ENCODE measurements around the gene CSTB.
A peak's percentile ranks its signal among the peaks of the same experiment; 100 is the strongest.

Gene CSTB

DNA sequence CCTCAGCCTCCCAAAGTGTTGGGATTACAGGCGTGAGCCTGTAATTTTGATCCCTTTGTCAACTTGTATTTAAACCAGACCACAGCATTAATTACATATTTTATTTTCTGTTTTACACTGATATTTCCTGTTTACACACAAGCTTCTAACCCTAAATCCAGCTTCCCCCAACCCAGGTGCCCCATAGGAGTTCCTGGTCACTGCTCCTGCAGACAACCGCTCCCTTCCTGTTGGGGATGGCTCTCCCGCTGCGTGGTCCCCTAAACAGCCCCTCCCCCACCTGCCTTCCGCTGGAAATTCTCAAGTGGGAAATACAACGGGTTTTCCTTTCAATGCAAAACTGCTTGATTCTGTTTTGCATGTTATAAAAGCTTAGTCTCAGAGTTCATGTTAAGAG, 3.7 kb downstream of the CSTB start:
- H3K27ac ChIP-seq (ENCODE audit: extremely low read depth, low read depth, low read length), result no peak overlapping the region
- TF ChIP-seq IKZF3 (tag by site-specific recombination; IDR thresholded peaks at IDR 0.05), result 0 out of 2 replicates have a peak, but pooled peaks have one; percentile 32
- TF ChIP-seq ZNF394 (tag by site-specific recombination; IDR thresholded peaks at IDR 0.05; ENCODE audit: borderline replicate concordance), result peak; percentile 56; the same call in 1 of the 2 replicates
- TF ChIP-seq ZNF324 (tag by site-specific recombination; IDR thresholded peaks at IDR 0.05), result peak; percentile 17; the same call in 1 of the 2 replicates
- TF ChIP-seq ZBTB17 (tag by site-specific recombination; IDR thresholded peaks at IDR 0.05), result 0 out of 2 replicates have a peak, but pooled peaks have one; percentile 23
- peak; percentile 29 for TF ChIP-seq GLIS2 (tag by site-specific recombination; IDR thresholded peaks at IDR 0.05)
- TF ChIP-seq TSHZ1 (tag by site-specific recombination; IDR thresholded peaks at IDR 0.05; ENCODE audit: borderline replicate concordance), result no peak
- TF ChIP-seq SP7 (tag by site-specific recombination; IDR thresholded peaks at IDR 0.05), result peak; percentile 61
- TF ChIP-seq WT1 (tag by site-specific recombination; IDR thresholded peaks at IDR 0.05), result peak; percentile 66; the same call in 1 of the 2 replicates
- peak; percentile 89 for TF ChIP-seq GLIS1 (tag by site-specific recombination; IDR thresholded peaks at IDR 0.05)
- TF ChIP-seq ZIC2 (tag by site-specific recombination; IDR thresholded peaks at IDR 0.05), result peak; percentile 36; the same call in 1 of the 2 replicates
- no peak for TF ChIP-seq ZNF239 (tag by site-specific recombination; IDR thresholded peaks at IDR 0.05)
- TF ChIP-seq ZNF391 (tag by site-specific recombination; IDR thresholded peaks at IDR 0.05; ENCODE audit: borderline replicate concordance, low read depth), result no peak
- H3K4me1 ChIP-seq (ENCODE audit: control insufficient read depth, insufficient read depth, low read length), result no peaks in the 10 kb centered on the region
- peaks cover 7 to 21% of the 10 kb centered on the region in 2 experiments; a peak in 2 of 3 replicates for H3K36me3 ChIP-seq (ENCODE audit: control insufficient read depth in 2 of 2, insufficient read depth in 1 of 2, low read length in 2 of 2)
- H3K4me3 ChIP-seq (ENCODE audit: low read depth, low read length), result no peak overlapping the region
- ChIA-PET CTCF (interaction anchor here (1.0 to 1.7 kb wide), 3 partner anchors 11 to 102 kb away, joined by 3 to 8 read pairs (median 5); partner anchors contain the start of gene RRP1), POLR2A (interaction anchor here (0.5 to 1.8 kb wide), 3 partner anchors 44 to 94 kb away, joined by 3 to 10 read pairs (median 3); no protein-coding TSS in a partner anchor)
- no peaks in the 10 kb centered on the region for H3K9me3 ChIP-seq (ENCODE audit: control insufficient read depth, insufficient read depth, low read depth, low read length)

DNA sequence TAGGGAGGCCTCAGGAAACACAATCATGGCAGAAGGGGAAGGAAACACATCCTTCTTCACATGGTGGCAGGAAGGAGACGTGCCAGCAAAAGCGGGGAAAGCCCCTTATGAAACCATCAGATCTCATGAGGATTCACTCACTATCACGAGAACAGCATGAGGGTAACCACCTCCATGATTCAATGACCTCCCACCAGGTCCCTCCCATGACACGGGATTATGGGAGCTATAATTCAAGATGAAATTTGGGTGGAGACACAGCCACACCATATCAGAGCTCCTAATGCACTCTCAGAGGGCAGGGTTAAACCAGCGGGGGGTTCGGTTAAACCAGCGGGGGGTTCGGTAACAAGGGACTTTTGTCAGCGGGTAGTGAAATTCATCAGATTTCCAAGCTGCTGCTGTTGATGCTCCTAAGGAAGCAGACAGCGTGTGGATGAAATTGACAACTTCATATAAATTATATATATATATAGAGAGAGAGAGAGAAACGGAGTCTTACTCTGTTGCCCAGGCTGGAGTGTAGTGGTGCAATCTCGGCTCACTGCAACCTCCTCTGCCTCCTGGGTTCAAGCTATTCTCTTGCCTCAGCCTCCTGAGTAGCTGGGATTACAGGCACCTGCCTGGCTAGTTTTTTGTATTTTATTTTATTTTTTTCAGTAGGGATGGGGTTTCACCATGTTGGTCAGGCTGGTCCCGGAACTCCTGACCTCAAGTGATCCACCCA, 4.2 kb downstream of the CSTB start:
- Histone ChIP-seq H3K4me3 (ENCODE audit: low read depth, low read length) (no peak overlapping the region), H3K27ac (ENCODE audit: extremely low read depth, low read depth, low read length) (no peak overlapping the region)
- CTCF ChIA-PET, result interaction anchor here (0.6 to 1.7 kb wide), 5 partner anchors 12 to 1565 kb away, joined by 3 to 8 read pairs (median 3); partner anchors contain the start of gene RRP1
- TF ChIP-seq ZNF146 (tag by site-specific recombination; IDR thresholded peaks at IDR 0.05) (no peak), ZNF366 (tag by site-specific recombination; conservative IDR thresholded peaks at IDR 0.05) (peak; percentile 42), EGR2 (tag by site-specific recombination; IDR thresholded peaks at IDR 0.05; ENCODE audit: low read depth) (peak; percentile 47; the same call in 1 of the 2 replicates), PRDM1 (tag by site-specific recombination; IDR thresholded peaks at IDR 0.05) (0 out of 2 replicates have a peak, but pooled peaks have one; percentile 28), WT1 (tag by site-specific recombination; IDR thresholded peaks at IDR 0.05) (peak; percentile 94), ZNF677 (tag by site-specific recombination; IDR thresholded peaks at IDR 0.05) (no peak), ZNF623 (tag by site-specific recombination; IDR thresholded peaks at IDR 0.05) (no peak), IKZF3 (tag by site-specific recombination; IDR thresholded peaks at IDR 0.05) (peak; percentile 64; the same call in 1 of the 2 replicates), REPIN1 (tag by site-specific recombination; IDR thresholded peaks at IDR 0.05; ENCODE audit: low read depth) (no peak), ZNF148 (tag by site-specific recombination; IDR thresholded peaks at IDR 0.05; ENCODE audit: borderline replicate concordance) (no peak), GLIS1 (tag by site-specific recombination; IDR thresholded peaks at IDR 0.05) (peak; percentile 97)
- TF ChIP-seq, protein P1, sequence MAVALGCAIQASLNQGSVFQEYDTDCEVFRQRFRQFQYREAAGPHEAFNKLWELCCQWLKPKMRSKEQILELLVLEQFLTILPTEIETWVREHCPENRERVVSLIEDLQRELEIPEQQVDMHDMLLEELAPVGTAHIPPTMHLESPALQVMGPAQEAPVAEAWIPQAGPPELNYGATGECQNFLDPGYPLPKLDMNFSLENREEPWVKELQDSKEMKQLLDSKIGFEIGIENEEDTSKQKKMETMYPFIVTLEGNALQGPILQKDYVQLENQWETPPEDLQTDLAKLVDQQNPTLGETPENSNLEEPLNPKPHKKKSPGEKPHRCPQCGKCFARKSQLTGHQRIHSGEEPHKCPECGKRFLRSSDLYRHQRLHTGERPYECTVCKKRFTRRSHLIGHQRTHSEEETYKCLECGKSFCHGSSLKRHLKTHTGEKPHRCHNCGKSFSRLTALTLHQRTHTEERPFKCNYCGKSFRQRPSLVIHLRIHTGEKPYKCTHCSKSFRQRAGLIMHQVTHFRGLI (tag by site-specific recombination; IDR thresholded peaks at IDR 0.05), result peak; percentile 15; the same call in 1 of the 2 replicates
- TF ChIP-seq, protein P2, sequence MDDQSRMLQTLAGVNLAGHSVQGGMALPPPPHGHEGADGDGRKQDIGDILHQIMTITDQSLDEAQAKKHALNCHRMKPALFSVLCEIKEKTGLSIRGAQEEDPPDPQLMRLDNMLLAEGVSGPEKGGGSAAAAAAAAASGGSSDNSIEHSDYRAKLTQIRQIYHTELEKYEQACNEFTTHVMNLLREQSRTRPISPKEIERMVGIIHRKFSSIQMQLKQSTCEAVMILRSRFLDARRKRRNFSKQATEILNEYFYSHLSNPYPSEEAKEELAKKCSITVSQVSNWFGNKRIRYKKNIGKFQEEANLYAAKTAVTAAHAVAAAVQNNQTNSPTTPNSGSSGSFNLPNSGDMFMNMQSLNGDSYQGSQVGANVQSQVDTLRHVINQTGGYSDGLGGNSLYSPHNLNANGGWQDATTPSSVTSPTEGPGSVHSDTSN (CRISPR knock-in tag; IDR thresholded peaks at IDR 0.05), result no peak

More for the DNA sequence above, 4.2 kb downstream of the CSTB start:
- no peaks in the 10 kb centered on the region for H3K4me1 ChIP-seq (ENCODE audit: control insufficient read depth, insufficient read depth, low read length)
- H3K9me3 ChIP-seq (ENCODE audit: control insufficient read depth, insufficient read depth, low read depth, low read length), result no peaks in the 10 kb centered on the region
- H3K36me3 ChIP-seq (ENCODE audit: control insufficient read depth in 2 of 2, insufficient read depth in 1 of 2, low read length in 2 of 2), result peaks cover 7 to 21% of the 10 kb centered on the region in 2 experiments; a peak in 2 of 3 replicates
- POLR2A ChIA-PET, result interaction anchor here (0.5 to 1.9 kb wide), 6 partner anchors 13 to 80 kb away, joined by 3 to 10 read pairs (median 4); partner anchors contain the start of gene RRP1
